Suprapubic skin (tissue), 4 donors: ENCODE measurements around the gene ST6GALNAC6.

Experiments
- POLR2A ChIP-seq, 2 donors: fragments of 450-650 bp; IDR thresholded peaks; one replicate each; pipeline ENCODE4 v1.6.1; 2017; ENCODE audit warnings: antibody characterized with exemption in 2 of 2, mild to moderate bottlenecking in 2 of 2, moderate library complexity in 2 of 2
- POLR2AphosphoS5 ChIP-seq, 3 donors: sonication (generic); formaldehyde crosslinking; IDR thresholded peaks; one replicate each; pipeline ENCODE4 v1.6.1; 2017; ENCODE audit warnings: antibody characterized with exemption in 3 of 3
- TF ChIP-seq, protein P1 (sequence below), 2 donors: fragments of 200-600 bp in 1 of 2; fragments of 450-650 bp in 1 of 2; sonication (generic) in 1 of 2; IDR thresholded peaks; one replicate each; pipeline ENCODE4 v1.5.1; 2016 to 2019; ENCODE audit warnings: antibody characterized with exemption in 2 of 2, mild to moderate bottlenecking in 1 of 2, moderate library complexity in 1 of 2

DNA sequence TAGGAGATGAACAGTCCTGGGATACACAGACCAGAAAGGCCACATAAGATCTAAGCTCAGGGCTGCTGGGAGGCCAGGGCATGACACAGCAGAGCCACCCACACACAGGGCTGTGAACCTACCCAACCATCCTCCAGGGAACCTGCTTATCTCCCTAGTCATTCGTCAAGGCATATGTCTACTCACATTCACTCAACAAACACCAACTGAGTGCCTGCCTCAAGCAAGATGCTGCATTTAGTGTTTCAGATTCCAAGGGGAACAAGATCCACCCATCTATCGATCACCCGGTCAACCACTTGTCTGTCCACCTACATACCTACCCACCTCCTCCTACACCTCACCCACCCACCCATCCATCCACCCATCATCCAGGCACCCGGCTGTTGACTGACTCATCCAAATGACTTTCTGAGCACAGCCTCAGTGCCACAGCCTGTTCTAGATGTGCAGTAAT is 36.4 kb upstream of the ST6GALNAC6 start:
- no peak for TF ChIP-seq POLR2AphosphoS5 (IDR thresholded peaks at IDR 0.05)
- no peak for TF ChIP-seq POLR2A (IDR thresholded peaks at IDR 0.05)
- TF ChIP-seq, protein P1, sequence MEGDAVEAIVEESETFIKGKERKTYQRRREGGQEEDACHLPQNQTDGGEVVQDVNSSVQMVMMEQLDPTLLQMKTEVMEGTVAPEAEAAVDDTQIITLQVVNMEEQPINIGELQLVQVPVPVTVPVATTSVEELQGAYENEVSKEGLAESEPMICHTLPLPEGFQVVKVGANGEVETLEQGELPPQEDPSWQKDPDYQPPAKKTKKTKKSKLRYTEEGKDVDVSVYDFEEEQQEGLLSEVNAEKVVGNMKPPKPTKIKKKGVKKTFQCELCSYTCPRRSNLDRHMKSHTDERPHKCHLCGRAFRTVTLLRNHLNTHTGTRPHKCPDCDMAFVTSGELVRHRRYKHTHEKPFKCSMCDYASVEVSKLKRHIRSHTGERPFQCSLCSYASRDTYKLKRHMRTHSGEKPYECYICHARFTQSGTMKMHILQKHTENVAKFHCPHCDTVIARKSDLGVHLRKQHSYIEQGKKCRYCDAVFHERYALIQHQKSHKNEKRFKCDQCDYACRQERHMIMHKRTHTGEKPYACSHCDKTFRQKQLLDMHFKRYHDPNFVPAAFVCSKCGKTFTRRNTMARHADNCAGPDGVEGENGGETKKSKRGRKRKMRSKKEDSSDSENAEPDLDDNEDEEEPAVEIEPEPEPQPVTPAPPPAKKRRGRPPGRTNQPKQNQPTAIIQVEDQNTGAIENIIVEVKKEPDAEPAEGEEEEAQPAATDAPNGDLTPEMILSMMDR (IDR thresholded peaks at IDR 0.05), result no peak
